HG03439 (cell line): Measurements from ENCODE around the gene NUDT15.
"Not testable (repeated sequence)": the region's sequence is repeated elsewhere in the genome, so short reads cannot be mapped to it uniquely, and the experiment has no call there.

ENCODE experiments used
- ATAC-seq: cut with Tn5 transposase; IDR thresholded peaks from one replicate; pipeline ENCODE4 v1.9.1; 2021; ENCODE audit warnings: mild to moderate bottlenecking, moderate library complexity; ENCODE audit not compliant: unreplicated experiment

Gene NUDT15

GRCh38 chr13:48040896-48041295 is 3.4 kb downstream of the NUDT15 start:
- no peak for ATAC-seq

- ATAC-seq, result no peak
Measured at GRCh38 chr13:48042894-48043293, 5.4 kb downstream of the NUDT15 start.

DNA sequence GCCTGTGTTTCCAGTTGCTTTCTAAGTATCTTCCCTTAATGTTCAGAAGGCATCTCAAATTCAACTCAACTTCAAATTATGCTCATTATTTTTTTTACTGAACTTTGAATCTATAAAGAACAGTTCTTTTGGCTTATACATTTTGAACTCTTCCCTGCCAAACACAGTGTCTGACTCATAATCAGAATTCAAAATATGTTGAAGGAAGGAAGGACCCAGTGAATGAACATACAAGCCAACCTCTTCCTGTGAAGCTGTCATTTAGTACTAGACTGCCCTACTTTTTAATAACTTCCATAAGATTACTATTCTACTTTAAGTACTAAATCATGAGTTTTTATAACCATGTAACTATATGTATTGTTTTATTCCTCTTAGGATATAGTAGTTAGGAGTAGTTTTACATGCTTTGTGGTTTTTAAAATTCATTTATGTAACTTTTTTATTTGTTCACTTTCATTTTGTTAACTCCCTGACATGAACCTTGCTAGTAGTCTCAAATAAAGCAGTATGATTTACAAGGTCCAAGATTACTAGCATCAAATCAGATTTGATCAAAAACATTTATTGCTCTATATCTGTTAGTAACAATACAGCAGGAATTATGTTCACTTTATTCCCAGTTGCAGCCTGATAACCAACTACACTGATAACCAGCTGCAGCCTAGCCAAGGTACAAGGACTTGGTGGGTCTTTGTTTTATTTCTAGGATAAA is 6.4 kb downstream of the NUDT15 start:
- ATAC-seq, result no peak

DNA sequence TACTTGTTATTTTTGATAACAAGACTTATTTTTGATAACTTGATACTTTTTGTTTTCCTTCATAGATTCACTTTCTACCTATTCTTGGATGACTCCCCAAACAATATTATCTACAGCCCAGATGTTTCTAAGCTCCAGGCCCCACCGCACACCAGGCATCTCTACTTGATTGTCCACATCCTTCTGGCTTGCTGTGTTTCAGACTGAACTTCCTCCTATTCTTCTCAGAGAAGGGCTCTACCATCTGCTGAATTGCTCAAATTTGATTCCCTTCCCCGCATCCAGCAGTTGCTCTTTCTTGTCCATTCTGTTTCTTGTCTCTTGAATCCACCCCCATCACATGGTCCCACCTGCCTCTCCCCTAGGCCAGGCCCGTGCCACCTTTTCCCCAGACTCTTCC is 13.0 kb downstream of the NUDT15 start:
- no peak for ATAC-seq

DNA sequence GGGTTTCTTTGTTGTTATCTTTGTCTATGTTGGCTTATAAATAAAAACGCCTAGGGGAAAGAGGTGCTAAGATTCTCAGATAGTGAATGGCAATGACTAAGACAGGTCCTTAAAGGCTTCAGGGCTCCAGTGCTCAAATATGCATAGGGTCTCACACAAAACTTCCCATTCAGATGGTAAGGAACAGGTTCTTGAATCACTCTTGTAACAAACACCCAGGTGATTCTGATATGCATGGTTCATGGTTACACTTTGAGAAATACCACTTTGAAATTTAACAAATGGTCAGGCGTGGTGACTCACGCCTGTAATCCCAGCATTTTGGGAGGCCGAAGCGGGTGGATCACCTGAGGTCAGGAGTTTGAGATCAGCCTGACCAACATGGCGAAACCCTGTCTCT is 17.1 kb downstream of the NUDT15 start:
- ATAC-seq, result no peak

DNA sequence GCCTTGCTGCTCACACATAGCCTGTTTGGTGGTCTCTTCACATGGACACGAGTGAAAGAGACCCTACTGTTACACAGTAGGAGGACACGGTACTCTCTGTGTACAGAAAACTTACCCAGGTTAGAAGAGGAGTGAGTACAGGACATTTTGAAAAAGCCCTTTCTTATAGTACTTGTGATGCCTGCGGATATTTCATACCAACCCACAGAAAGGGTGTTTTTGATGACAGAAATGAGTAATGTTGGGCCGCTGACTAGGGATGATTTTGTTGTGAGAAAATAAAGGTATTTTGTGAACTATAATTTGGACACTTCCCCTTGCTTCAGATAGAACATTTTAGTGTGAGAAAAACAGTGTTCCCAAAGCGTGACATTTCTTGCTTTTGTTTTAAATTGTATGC is 18.2 kb downstream of the NUDT15 start:
- ATAC-seq, result no peak

GRCh38 chr13:48058536-48058935 is 21.0 kb downstream of the NUDT15 start:
- ATAC-seq, result not testable (repeated sequence)

GRCh38 chr13:48059951-48060350 is 22.4 kb downstream of the NUDT15 start:
- ATAC-seq, result not testable (repeated sequence)

DNA sequence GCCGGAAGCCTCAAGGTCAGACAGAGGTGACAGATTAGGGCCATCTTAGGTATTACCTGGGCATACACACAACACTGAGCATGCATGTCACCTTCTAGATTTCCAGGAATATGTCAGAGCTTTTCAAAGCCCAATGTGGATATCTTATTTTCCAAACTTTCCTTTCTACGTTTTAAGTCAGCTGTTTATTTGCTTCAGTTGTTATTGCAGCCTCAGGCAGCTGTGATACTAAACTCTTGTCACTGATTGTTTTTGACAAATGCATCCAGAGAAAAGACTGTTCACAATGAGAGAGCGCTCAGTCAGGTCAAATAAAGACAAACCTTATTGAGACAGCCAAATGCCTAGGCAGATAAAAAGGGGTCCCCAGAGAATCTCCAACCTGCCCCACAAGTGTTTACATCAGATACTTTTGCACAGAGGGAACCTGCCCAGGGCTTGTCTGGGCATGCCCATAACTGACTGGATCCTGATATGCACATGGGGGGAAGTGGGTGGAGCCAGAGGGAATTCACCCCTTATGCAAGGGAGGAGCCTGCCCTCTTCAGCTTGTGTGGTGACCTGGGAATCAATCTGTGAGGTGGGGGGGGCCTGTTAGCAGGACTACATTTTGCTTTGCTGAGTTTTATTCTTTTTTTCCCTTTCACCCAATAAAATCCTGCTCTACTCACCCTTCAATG is 28.9 kb downstream of the NUDT15 start:
- peak; percentile 67 for ATAC-seq

DNA sequence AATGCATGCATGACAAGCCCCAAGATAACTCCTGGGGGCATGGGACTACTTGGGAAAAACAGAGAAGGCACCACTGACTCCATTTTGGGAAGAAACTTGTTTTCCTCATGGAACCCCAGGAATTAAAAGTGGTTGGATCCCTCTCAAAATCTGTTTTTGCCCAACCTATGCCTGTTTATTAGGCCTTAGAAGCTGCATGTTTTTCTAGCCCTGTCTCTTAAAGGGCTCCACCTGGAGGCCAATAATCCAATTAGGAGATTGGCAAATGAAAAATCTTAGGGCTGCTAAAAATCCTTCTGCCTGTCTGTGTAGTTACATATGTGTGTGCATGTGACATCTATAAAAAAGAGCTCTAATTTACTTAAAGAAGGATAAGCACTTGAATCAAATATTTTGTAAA is 30.5 kb downstream of the NUDT15 start:
- ATAC-seq, result no peak

- no peak for ATAC-seq
Measured at GRCh38 chr13:48068952-48069351, 31.4 kb downstream of the NUDT15 start.

GRCh38 chr13:48069573-48069972 is 32.0 kb downstream of the NUDT15 start:
- no peak for ATAC-seq

GRCh38 chr13:48070942-48071341 is 33.4 kb downstream of the NUDT15 start:
- no peak for ATAC-seq

DNA sequence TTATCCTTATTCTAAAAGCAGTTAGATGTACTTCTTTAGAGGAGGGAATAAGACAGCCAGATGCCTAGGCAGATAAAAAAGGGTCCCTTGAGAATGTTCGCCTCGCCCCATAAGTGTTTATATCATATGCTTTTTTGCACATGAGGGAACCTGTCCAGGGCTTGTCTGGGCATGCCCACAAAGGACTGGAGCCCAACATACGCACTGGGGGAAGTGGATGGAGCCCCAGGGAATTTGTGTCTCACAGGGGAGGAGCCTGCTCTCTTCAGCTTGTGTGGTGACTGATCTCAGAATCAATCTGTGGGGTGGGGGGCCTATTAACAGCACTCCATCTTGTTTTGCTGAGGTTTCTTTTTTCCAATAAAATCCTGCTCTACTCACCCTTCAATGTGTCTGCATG is 34.8 kb downstream of the NUDT15 start:
- no peak for ATAC-seq

DNA sequence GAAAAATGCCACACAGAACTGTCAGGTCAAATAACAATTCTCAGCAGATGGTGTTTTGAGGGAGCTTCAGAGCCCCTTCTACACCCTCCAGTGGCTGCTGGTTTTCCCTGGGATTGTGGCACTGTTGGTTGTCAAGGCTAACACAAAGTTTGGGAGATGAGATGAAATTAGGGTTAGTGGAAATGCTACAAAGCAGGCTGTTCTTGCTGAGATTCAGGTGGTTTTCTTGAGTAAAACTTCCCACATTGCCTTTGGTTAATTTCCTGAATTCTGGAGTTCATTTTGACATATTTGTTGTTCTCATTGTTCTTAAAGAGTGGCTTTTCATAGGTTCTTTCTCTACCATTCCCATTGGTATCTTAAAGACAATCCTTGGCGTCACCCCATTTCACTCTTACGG is 35.3 kb downstream of the NUDT15 start:
- no peak for ATAC-seq

DNA sequence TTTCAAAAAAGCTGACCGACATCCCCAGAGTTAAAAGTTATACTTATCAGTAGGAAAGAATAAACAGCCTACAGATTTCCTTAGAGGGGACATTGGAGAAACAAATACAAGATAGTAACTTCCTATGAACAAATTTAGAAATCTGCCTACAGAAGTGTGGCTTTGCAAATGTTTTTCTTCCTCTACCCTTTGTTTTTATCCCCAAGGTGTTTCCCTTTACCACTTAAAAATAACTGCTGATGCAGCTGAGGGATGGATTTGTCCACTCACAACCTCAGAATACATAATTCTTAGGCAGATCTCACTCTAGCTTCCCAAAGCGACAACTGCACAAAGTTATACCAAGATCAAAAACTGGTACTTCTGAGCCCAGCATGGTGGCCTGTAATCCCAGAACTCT is 36.5 kb downstream of the NUDT15 start:
- ATAC-seq, result no peak

- ATAC-seq, result peak; percentile 91
Measured at GRCh38 chr13:48078251-48078656, 40.7 kb downstream of the NUDT15 start.

DNA sequence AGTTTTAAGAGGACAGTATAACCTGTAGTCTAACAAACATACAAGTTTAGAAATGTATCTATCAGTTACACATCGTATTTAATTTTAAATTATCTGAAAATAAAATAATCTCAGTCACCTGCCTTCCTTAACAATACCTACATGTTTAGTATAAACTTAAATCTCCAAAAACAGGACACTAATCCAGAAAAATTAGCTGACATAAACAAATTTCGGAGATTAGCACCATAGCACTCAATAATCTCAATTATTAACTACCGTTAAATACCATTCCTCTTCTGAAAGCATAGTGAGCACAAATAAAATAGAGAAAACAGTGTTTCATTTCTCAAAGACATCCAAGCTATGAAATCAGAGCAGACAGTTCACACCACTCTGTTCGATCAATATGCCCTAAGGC is 44.2 kb downstream of the NUDT15 start:
- ATAC-seq, result no peak

DNA sequence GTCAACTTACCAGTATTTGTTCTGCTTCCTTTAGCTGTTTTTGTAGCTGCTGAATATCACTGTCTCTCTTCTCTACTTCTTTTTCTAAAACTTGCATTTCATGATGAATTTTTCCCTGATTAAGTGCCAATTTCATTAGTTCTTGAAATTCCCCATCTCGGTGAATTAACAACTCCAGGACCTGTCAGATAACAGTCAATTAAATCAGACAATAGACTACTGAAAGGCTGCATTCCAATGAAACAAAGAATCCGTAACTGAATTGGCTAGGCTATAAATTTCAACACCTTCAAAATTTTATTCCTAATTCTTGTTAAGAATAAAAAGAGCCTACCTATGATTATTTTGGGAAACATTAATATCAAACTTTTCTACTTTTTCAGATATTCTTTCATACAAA is 48.7 kb downstream of the NUDT15 start:
- no peak for ATAC-seq

GRCh38 chr13:48093588-48093987 is 56.1 kb downstream of the NUDT15 start:
- ATAC-seq, result no peak

DNA sequence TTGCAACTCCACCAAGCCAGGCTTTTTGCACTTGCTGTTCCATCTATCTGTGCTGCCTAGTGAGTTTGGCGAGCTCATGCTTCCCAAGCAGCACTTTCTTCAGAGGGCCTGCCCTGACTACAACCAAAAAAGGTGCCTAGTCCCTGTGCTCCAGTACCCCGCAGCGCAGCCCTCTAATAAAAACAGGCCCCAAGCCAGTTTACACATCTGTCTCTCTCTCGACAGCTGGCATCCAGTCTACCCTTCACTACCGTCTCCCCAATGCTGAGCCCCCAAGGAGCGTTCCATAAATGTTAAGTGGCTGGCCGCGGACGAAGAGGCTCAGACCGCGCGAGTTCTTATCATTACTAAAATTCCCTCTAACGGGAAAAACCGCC is 56.9 kb downstream of the NUDT15 start:
- peak; percentile 19 for ATAC-seq

DNA sequence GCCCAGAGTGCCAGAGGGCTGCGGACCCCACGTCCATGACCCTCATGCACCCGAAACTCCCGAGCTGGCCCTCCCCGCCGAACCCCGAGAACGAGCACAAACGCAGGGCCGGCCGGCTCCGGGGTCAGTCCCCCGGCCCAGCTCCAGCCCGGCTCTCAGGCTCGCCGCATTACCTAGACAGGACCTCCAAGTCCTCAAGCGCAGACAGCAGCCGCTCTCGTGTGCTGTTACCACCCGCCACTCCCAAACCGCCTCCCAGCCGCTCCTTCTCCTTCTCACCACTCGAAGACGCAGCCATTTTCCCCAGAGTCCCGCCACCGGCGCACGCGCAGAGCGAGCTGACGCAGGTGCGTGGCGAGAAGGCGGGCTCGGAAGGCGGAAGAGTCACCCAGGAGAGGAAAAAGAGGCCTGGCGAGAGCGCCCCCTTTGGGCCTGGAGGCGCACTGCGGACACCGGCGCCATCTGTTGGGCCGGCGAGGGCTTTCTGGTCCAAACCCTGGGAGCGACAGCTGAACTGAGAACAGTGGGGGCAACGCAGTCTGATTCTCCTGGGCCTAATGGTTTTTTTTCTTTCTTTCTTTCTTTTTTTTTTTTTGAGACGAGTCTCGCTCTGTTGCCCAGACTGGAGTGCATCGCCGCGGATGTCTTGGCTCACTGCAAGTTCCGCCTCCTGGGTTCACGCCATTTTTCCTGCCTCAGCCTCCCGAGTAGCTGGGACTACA is 57.4 kb downstream of the NUDT15 start, which contains the start of gene MED4:
Gene MED4 (minus strand): TSS at position 324 of the 722 bp plus-strand sequence. CDS start 26 bp downstream, at position 298.
- ATAC-seq, result peak; percentile 94
